Endothelial cell of umbilical vein (primary cell): ENCODE measurements around the gene ATP5PB. TPM values are rescaled to one million over a fixed set of nuclear protein-coding genes. Genes with fewer than 3 reads are reported as not detected.

Experiments
- BruUV-seq: library from RNA; stranded (reverse); fragments of 400-500 nt; replicated peaks from 2 replicates; lab custom pipeline; 2021; lab: Mats Ljungman, UMichigan
- CTCF ChIA-PET: fragments of 300-600, 350-600 bp; sonication (Branson Sonifier 250); formaldehyde crosslinking; loops from one replicate; lab custom pipeline; 2021; ENCODE audit warnings: antibody characterized with exemption, inconsistent platforms; lab: Charles Lee
- POLR2A ChIA-PET: fragments of 300-600, 350-600 bp; sonication (Branson Sonifier 250); formaldehyde crosslinking; loops from one replicate; lab custom pipeline; 2021; ENCODE audit warnings: antibody characterized with exemption, inconsistent platforms; lab: Charles Lee
- DNase-seq: peaks from one replicate; pipeline ENCODE4 v3.0.0-alpha.2; 2011; ENCODE audit warnings: low read depth, low spot score
- FAIRE-seq: peaks from 2 replicates; lab custom pipeline; 2011; peaks lifted over from hg19 to GRCh38; lab: Jason Lieb, UNC
- H2AFZ ChIP-seq: 2 replicates; pipeline ENCODE4 v1.6.0; 2012; ENCODE audit warnings: low read depth, low read length, control low read depth, inconsistent platforms
- H3K27ac ChIP-seq: 2 replicates; pipeline ENCODE4 v1.5.1; 2011; ENCODE audit warnings: low read depth, mild to moderate bottlenecking, control low read depth, low read length, moderate library complexity; ENCODE audit not compliant: insufficient read depth
- H3K27me3 ChIP-seq, 2 experiments: 2 replicates each; pipeline versions ENCODE4 v1.6.0 to v1.6.1; 2011; ENCODE audit warnings: low read length in 2 of 2, mixed read lengths in 1 of 2; ENCODE audit not compliant: control insufficient read depth in 2 of 2, insufficient read depth in 2 of 2
- H3K36me3 ChIP-seq, 2 experiments: 2 replicates in 1 of 2; 3 replicates in 1 of 2; pipeline ENCODE4 v1.5.1; 2011; ENCODE audit warnings: low read length in 2 of 2, mild to moderate bottlenecking in 1 of 2, moderate library complexity in 1 of 2; ENCODE audit not compliant: control insufficient read depth in 2 of 2, insufficient read depth in 2 of 2; ENCODE audit errors: extremely low read depth in 1 of 2
- H3K4me1 ChIP-seq: 3 replicates; pipeline ENCODE4 v1.5.1; 2011; ENCODE audit warnings: mild to moderate bottlenecking, low read length; ENCODE audit not compliant: control insufficient read depth, insufficient read depth; ENCODE audit errors: extremely low read depth
- H3K4me2 ChIP-seq: 2 replicates; pipeline ENCODE4 v1.6.1; 2011; ENCODE audit warnings: low read length, control low read depth, mixed read lengths; ENCODE audit not compliant: insufficient read depth
- H3K4me3 ChIP-seq, 3 experiments: fragments of 200-600 bp in 1 of 3; sonication (generic), shearing (Covaris generic) in 1 of 3; replicated peaks in 1 of 3; 2 replicates each; pipeline ENCODE4 v1.5.1; 2011 to 2016; ENCODE audit warnings: control low read depth in 3 of 3, low read length in 3 of 3, mild to moderate bottlenecking in 2 of 3, inconsistent platforms in 1 of 3, low read depth in 1 of 3, moderate library complexity in 1 of 3; ENCODE audit not compliant: insufficient read depth in 1 of 3
- H3K79me2 ChIP-seq: 2 replicates; pipeline ENCODE4 v1.6.0; 2012; ENCODE audit warnings: low read length, inconsistent platforms; ENCODE audit not compliant: control insufficient read depth, insufficient read depth
- H3K9ac ChIP-seq: replicated peaks from 2 replicates; pipeline ENCODE3; 2011; ENCODE audit warnings: low read length, control low read depth; ENCODE audit not compliant: insufficient read depth; ENCODE audit errors: extremely low read depth
- H3K9me1 ChIP-seq: replicated peaks from 3 replicates; pipeline ENCODE4 v1.6.0; 2011; ENCODE audit warnings: mild to moderate bottlenecking, low read length; ENCODE audit not compliant: control insufficient read depth, insufficient read depth; ENCODE audit errors: extremely low read depth
- H3K9me3 ChIP-seq: replicated peaks from 2 replicates; pipeline ENCODE4 v1.5.1; 2012; ENCODE audit warnings: low read length, inconsistent platforms; ENCODE audit not compliant: control insufficient read depth, insufficient read depth
- H4K20me1 ChIP-seq: replicated peaks from 2 replicates; pipeline ENCODE3; 2011; ENCODE audit warnings: mild to moderate bottlenecking, low read length; ENCODE audit not compliant: control insufficient read depth, insufficient read depth; ENCODE audit errors: extremely low read depth
- CTCF ChIP-seq, 2 donors: IDR thresholded peaks; 1 replicate in 1 of 2; 2 replicates in 1 of 2; pipeline ENCODE4 v1.5.1; 2011; ENCODE audit warnings: low read length in 2 of 2, mild to moderate bottlenecking in 2 of 2, moderate library complexity in 2 of 2, control low read depth in 1 of 2, inconsistent platforms in 1 of 2, low read depth in 1 of 2; ENCODE audit not compliant: insufficient read depth in 1 of 2; ENCODE audit errors: extremely low read depth in 1 of 2
- EZH2 ChIP-seq: IDR thresholded peaks from 2 replicates; pipeline ENCODE4 v1.6.1; 2012; ENCODE audit warnings: borderline replicate concordance, low read depth, mild to moderate bottlenecking, moderate library complexity, low read length, inconsistent platforms; ENCODE audit not compliant: severe bottlenecking
- FOS ChIP-seq: IDR thresholded peaks from 2 replicates; pipeline ENCODE4 v1.6.1; 2011; ENCODE audit warnings: mild to moderate bottlenecking, low read length, moderate library complexity, borderline replicate concordance; ENCODE audit not compliant: insufficient read depth
- GATA2 ChIP-seq: IDR thresholded peaks from 2 replicates; pipeline ENCODE4 v1.7.0; 2011; ENCODE audit warnings: low read depth, mild to moderate bottlenecking, moderate library complexity, mixed read lengths, low read length; ENCODE audit not compliant: insufficient read length, insufficient read depth
- JUN ChIP-seq: IDR thresholded peaks from 2 replicates; pipeline ENCODE4 v1.6.1; 2011; ENCODE audit warnings: borderline replicate concordance, low read depth; ENCODE audit not compliant: insufficient read length, insufficient read depth
- MAX ChIP-seq: IDR thresholded peaks from 2 replicates; pipeline ENCODE4 v1.6.1; 2011; ENCODE audit not compliant: insufficient read depth, insufficient read length
- MYC ChIP-seq: IDR thresholded peaks from one replicate; pipeline ENCODE4 v1.6.1; 2011; ENCODE audit warnings: mild to moderate bottlenecking, low read depth, low read length
- POLR2A ChIP-seq: IDR thresholded peaks from 2 replicates; pipeline ENCODE4 v1.6.1; 2012; ENCODE audit warnings: low read depth, mild to moderate bottlenecking, control low read depth, low read length
- POLR2AphosphoS5 ChIP-seq: IDR thresholded peaks from 2 replicates; pipeline ENCODE4 v1.6.1; 2012; ENCODE audit warnings: low read depth, mild to moderate bottlenecking, control low read depth, low read length, moderate library complexity; ENCODE audit not compliant: insufficient read depth
- dilution Hi-C: fragments of 300-500 bp; cut with MboI; formaldehyde crosslinking; loops from one replicate; pipeline ENCODE4 v1.15.0; 2019; ENCODE audit warnings: low sequenced_read_pairs; ENCODE audit not compliant: extremely low pct_ligation_motif_present
- intact Hi-C: fragments of 100-400 bp; cut with micrococcal nuclease; formaldehyde crosslinking; loops from one replicate; pipeline ENCODE4 v1.10.0; 2022
- polyA plus RNA-seq, 4 experiments: library from polyadenylated mRNA; depleted of rRNA in 3 of 4; stranded (reverse) in 3 of 4; unstranded in 1 of 4; fragments of >200 nt; gene quantifications; 2 replicates each; pipeline versions ENCODE4 v1.2.1 to v1.2.3, GENCODE V29; 2011 to 2012; ENCODE audit warnings: missing spikeins in 1 of 4
- total RNA-seq: library from RNA; stranded (reverse); gene quantifications from 2 replicates; pipeline ENCODE4 v1.2.3, GENCODE V29; 2021

Gene ATP5PB
- total and polyA plus RNA-seq, 2 donors (not counting 3 experiments of a cell fraction or from before 2014, with no cell fraction given) = 231 to 244 TPM

GRCh38 chr1:111471538-111471937, 22.3 kb downstream of the ATP5PB start:
- intact Hi-C loops (no loop called here), dilution Hi-C loops (no loop called here)
- no peak overlapping the region for H3K27ac ChIP-seq
- FAIRE-seq (no peak), DNase-seq (no peak)
- H3K4me3 ChIP-seq = no peak overlapping the region
- ChIA-PET POLR2A (no interaction called here), CTCF (no interaction called here)
- H3K79me2 ChIP-seq = no peaks in the 10 kb centered on the region
- TF ChIP-seq JUN = no peak
- TF ChIP-seq MAX = no peak
- TF ChIP-seq CTCF (IDR thresholded peaks at IDR 0.05; ENCODE audit: extremely low read depth in 1 of 2, insufficient read depth in 1 of 2, low read depth in 1 of 2, low read length in 2 of 2) = no peak
- no peak for TF ChIP-seq EZH2
- no peak for TF ChIP-seq MYC
- BruUV-seq = no TSS peak
- H3K4me2 ChIP-seq = no peak overlapping the region
- peaks cover 13% of the 10 kb centered on the region for H3K4me1 ChIP-seq
- H2AFZ ChIP-seq = no peak overlapping the region
- H3K27me3 ChIP-seq = no peaks in the 10 kb centered on the region
- no peaks in the 10 kb centered on the region for H3K9me1 ChIP-seq
- no peaks in the 10 kb centered on the region for H4K20me1 ChIP-seq
- no peaks in the 10 kb centered on the region for H3K9me3 ChIP-seq
- no peak overlapping the region for H3K9ac ChIP-seq
- no peaks in the 10 kb centered on the region for H3K36me3 ChIP-seq

- ChIA-PET POLR2A (no interaction called here), CTCF (interaction anchor here (1.0 to 4.1 kb wide), 6 partner anchors 12 to 340 kb away, joined by 3 to 15 read pairs (median 5); no protein-coding TSS in a partner anchor)
- Histone ChIP-seq H3K9ac (peak overlapping the region; percentile 56), H3K4me3 (peak overlapping the region in 2 of 3 experiments; percentile 9 to 53), H3K79me2 (no peaks in the 10 kb centered on the region), H2AFZ (peak overlapping the region; percentile 81), H3K9me1 (no peaks in the 10 kb centered on the region), H3K9me3 (no peaks in the 10 kb centered on the region), H3K36me3 (no peaks in the 10 kb centered on the region), H3K4me1 (peaks cover 13% of the 10 kb centered on the region), H3K27me3 (no peaks in the 10 kb centered on the region), H3K27ac (no peak overlapping the region), H3K4me2 (peak overlapping the region; percentile 93), H4K20me1 (no peaks in the 10 kb centered on the region)
- peak; percentile 74 for DNase-seq
- FAIRE-seq = peak; percentile 70
- dilution Hi-C loops = no loop called here
- no peak for TF ChIP-seq GATA2
- no peak for TF ChIP-seq POLR2A
- no peak for TF ChIP-seq MYC
- TF ChIP-seq MAX = no peak
- TF ChIP-seq EZH2 = no peak
- no peak for TF ChIP-seq JUN
- TF ChIP-seq CTCF (IDR thresholded peaks at IDR 0.05; ENCODE audit: extremely low read depth in 1 of 2, insufficient read depth in 1 of 2, low read depth in 1 of 2, low read length in 2 of 2) = no peak
- TF ChIP-seq FOS = no peak
- TF ChIP-seq POLR2AphosphoS5 = no peak
- intact Hi-C loops = no loop called here
- no TSS peak for BruUV-seq
Measured at GRCh38 chr1:111474106-111474505, 24.8 kb downstream of the ATP5PB start.
